H1 (cell line): ENCODE results near the gene APP. TPM values are rescaled to one million over a fixed set of nuclear protein-coding genes. Genes with fewer than 3 reads are reported as not detected.

ENCODE experiments used
- CTCF ChIA-PET: fragments of 300-600 bp; sonication (Branson Sonifier 250); formaldehyde crosslinking; loops from one replicate; lab custom pipeline; 2021; ENCODE audit not compliant: partially characterized antibody; lab: Charles Lee
- POLR2A ChIA-PET: fragments of 300-600 bp; sonication (Branson Sonifier 250); formaldehyde crosslinking; loops from one replicate; lab custom pipeline; 2021; ENCODE audit warnings: inconsistent platforms; ENCODE audit not compliant: partially characterized antibody; lab: Charles Lee
- DNase-seq, 2 experiments: peaks; one replicate each; pipeline versions ENCODE4 v3.0.0 to v3.0.0-alpha.2; 2010 to 2022; ENCODE audit warnings: low spot score in 2 of 2, low read depth in 1 of 2, mixed read lengths in 1 of 2
- FAIRE-seq: peaks from 2 replicates; lab custom pipeline; 2011; peaks lifted over from hg19 to GRCh38; lab: Jason Lieb, UNC
- H2AFZ ChIP-seq: 2 replicates; pipeline ENCODE4 v1.8.1; 2012; ENCODE audit warnings: low read length, inconsistent platforms
- H2AK5ac ChIP-seq: 2 replicates; pipeline ENCODE4 v1.6.1; 2013; ENCODE audit warnings: low read depth, low read length
- H2BK120ac ChIP-seq: replicated peaks from 2 replicates; pipeline ENCODE3; 2013; ENCODE audit warnings: low read depth, low read length, inconsistent platforms
- H2BK12ac ChIP-seq: 2 replicates; pipeline ENCODE4 v1.6.1; 2013; ENCODE audit warnings: low read depth, low read length
- H2BK15ac ChIP-seq: 2 replicates; pipeline ENCODE4 v1.6.1; 2013; ENCODE audit warnings: low read length
- H2BK20ac ChIP-seq: 2 replicates; pipeline ENCODE4 v1.6.1; 2013; ENCODE audit warnings: low read length
- H2BK5ac ChIP-seq: 2 replicates; pipeline ENCODE4 v1.6.1; 2013; ENCODE audit warnings: low read depth, low read length
- H3K14ac ChIP-seq: 2 replicates; pipeline ENCODE4 v1.6.1; 2013; ENCODE audit warnings: inconsistent platforms; ENCODE audit not compliant: insufficient read length
- H3K18ac ChIP-seq: 2 replicates; pipeline ENCODE4 v1.6.1; 2013; ENCODE audit warnings: low read length; ENCODE audit errors: extremely low read depth
- H3K23ac ChIP-seq: 2 replicates; pipeline ENCODE4 v1.6.1; 2013; ENCODE audit warnings: inconsistent platforms; ENCODE audit not compliant: insufficient read length
- H3K23me2 ChIP-seq: 2 replicates; pipeline ENCODE4 v1.6.1; 2013; ENCODE audit warnings: low read depth, low read length
- H3K27ac ChIP-seq: 2 replicates; pipeline ENCODE4 v1.6.1; 2011; ENCODE audit warnings: low read depth, low read length, inconsistent platforms
- H3K27me3 ChIP-seq, 4 experiments: replicated peaks in 1 of 4; 1 replicate in 1 of 4; 2 replicates in 3 of 4; pipeline versions ENCODE4 v1.6.1 to v1.8.1; 2011 to 2013; ENCODE audit warnings: low read length in 3 of 4, mild to moderate bottlenecking in 3 of 4, inconsistent platforms in 2 of 4, mixed read lengths in 2 of 4, moderate library complexity in 1 of 4; ENCODE audit not compliant: control insufficient read depth in 3 of 4, insufficient read depth in 3 of 4; ENCODE audit errors: extremely low read depth in 1 of 4
- H3K36me3 ChIP-seq, 4 experiments: 2 replicates each; pipeline versions ENCODE4 v1.6.1 to v1.8.1; 2011 to 2013; ENCODE audit warnings: mild to moderate bottlenecking in 4 of 4, low read length in 3 of 4, moderate library complexity in 2 of 4, control low read depth in 1 of 4, inconsistent platforms in 1 of 4; ENCODE audit not compliant: insufficient read depth in 4 of 4, control insufficient read depth in 2 of 4
- H3K4ac ChIP-seq: replicated peaks from 2 replicates; pipeline ENCODE3; 2013; ENCODE audit warnings: low read length, low read depth, mixed read lengths, inconsistent platforms; ENCODE audit not compliant: insufficient read length
- H3K4me1 ChIP-seq, 4 experiments: replicated peaks in 1 of 4; 1 replicate in 1 of 4; 2 replicates in 3 of 4; pipeline versions ENCODE4 v1.6.1 to v1.8.1; 2011 to 2013; ENCODE audit warnings: low read length in 3 of 4, inconsistent platforms in 2 of 4, mixed read lengths in 1 of 4; ENCODE audit not compliant: insufficient read depth in 4 of 4, control insufficient read depth in 3 of 4
- H3K4me2 ChIP-seq, 2 experiments: 2 replicates each; pipeline versions ENCODE4 v1.6.1 to v1.8.1; 2011 to 2013; ENCODE audit warnings: low read depth in 2 of 2, low read length in 2 of 2, control low read depth in 1 of 2, inconsistent platforms in 1 of 2, mild to moderate bottlenecking in 1 of 2; ENCODE audit not compliant: insufficient read depth in 1 of 2
- H3K4me3 ChIP-seq, 4 experiments: fragments of 200-600, 300-600 bp in 1 of 4; sonication (generic), shearing (Covaris generic), sonication (Bioruptor Twin) in 1 of 4; 2 replicates each; pipeline versions ENCODE4 v1.5.1 to v1.8.1; 2011 to 2016; ENCODE audit warnings: low read length in 4 of 4, low read depth in 3 of 4, control low read depth in 2 of 4, inconsistent platforms in 2 of 4, mild to moderate bottlenecking in 2 of 4, mixed read lengths in 1 of 4, moderate library complexity in 1 of 4; ENCODE audit not compliant: insufficient read depth in 2 of 4; ENCODE audit errors: extremely low read depth in 1 of 4
- H3K56ac ChIP-seq: replicated peaks from 2 replicates; pipeline ENCODE3; 2013; ENCODE audit warnings: low read depth, mild to moderate bottlenecking, mixed read lengths, low read length, inconsistent platforms; ENCODE audit not compliant: insufficient read length
- H3K79me1 ChIP-seq: 2 replicates; pipeline ENCODE4 v1.6.1; 2013; ENCODE audit warnings: low read depth, low read length, control low read depth
- H3K79me2 ChIP-seq, 2 experiments: 2 replicates each; pipeline versions ENCODE4 v1.6.1 to v1.8.1; 2012 to 2013; ENCODE audit warnings: low read length in 2 of 2, mild to moderate bottlenecking in 2 of 2, inconsistent platforms in 1 of 2; ENCODE audit not compliant: insufficient read depth in 2 of 2, control insufficient read depth in 1 of 2
- H3K9ac ChIP-seq, 4 experiments: replicated peaks in 1 of 4; 1 replicate in 1 of 4; 2 replicates in 3 of 4; pipeline versions ENCODE4 v1.6.1 to v1.8.1; 2011 to 2013; ENCODE audit warnings: low read depth in 3 of 4, low read length in 3 of 4, control low read depth in 2 of 4, mild to moderate bottlenecking in 2 of 4, moderate library complexity in 2 of 4, inconsistent platforms in 1 of 4; ENCODE audit errors: extremely low read depth in 1 of 4
- H3K9me3 ChIP-seq, 2 experiments: 2 replicates each; pipeline versions ENCODE4 v1.6.1 to v1.8.1; 2012 to 2013; ENCODE audit warnings: mild to moderate bottlenecking in 2 of 2, moderate library complexity in 2 of 2, control low read depth in 1 of 2, inconsistent platforms in 1 of 2, low read depth in 1 of 2, low read length in 1 of 2, mixed read lengths in 1 of 2; ENCODE audit not compliant: insufficient read depth in 2 of 2
- H4K20me1 ChIP-seq, 2 experiments: replicated peaks in 1 of 2; 2 replicates each; pipeline versions ENCODE3 to v1.8.1; 2011 to 2013; ENCODE audit warnings: inconsistent platforms in 2 of 2, low read length in 2 of 2, mild to moderate bottlenecking in 1 of 2; ENCODE audit not compliant: insufficient read depth in 2 of 2, control insufficient read depth in 1 of 2
- H4K5ac ChIP-seq: 2 replicates; pipeline ENCODE4 v1.6.1; 2013; ENCODE audit warnings: low read length, low read depth, mixed read lengths, inconsistent platforms; ENCODE audit not compliant: insufficient read length
- H4K8ac ChIP-seq: 2 replicates; pipeline ENCODE4 v1.8.0; 2013; ENCODE audit warnings: mild to moderate bottlenecking, moderate library complexity, low read length, inconsistent platforms; ENCODE audit not compliant: insufficient read depth; ENCODE audit errors: extremely low read depth
- H4K91ac ChIP-seq: replicated peaks from 2 replicates; pipeline ENCODE3; 2013; ENCODE audit warnings: low read length, mixed read lengths, inconsistent platforms; ENCODE audit not compliant: insufficient read length
- BACH1 ChIP-seq: IDR thresholded peaks from 2 replicates; pipeline ENCODE4 v1.6.1; 2012; ENCODE audit warnings: low read length, improper control_type of control experiment
- CHD2 ChIP-seq: IDR thresholded peaks from 2 replicates; pipeline ENCODE4 v1.6.1; 2012; ENCODE audit warnings: low read length, improper control_type of control experiment
- CTBP2 ChIP-seq: IDR thresholded peaks from 2 replicates; pipeline ENCODE4 v1.7.0; 2011; ENCODE audit warnings: borderline replicate concordance, mild to moderate bottlenecking, moderate library complexity, mixed read lengths, low read length; ENCODE audit not compliant: insufficient read depth, insufficient read length
- GABPA ChIP-seq: IDR thresholded peaks from 2 replicates; pipeline ENCODE4 v1.6.1; 2011; ENCODE audit warnings: mild to moderate bottlenecking, low read length, moderate library complexity, borderline replicate concordance; ENCODE audit not compliant: insufficient read depth
- KDM4A ChIP-seq: IDR thresholded peaks from one replicate; pipeline ENCODE4 v1.7.1; 2012; ENCODE audit warnings: low read depth, mild to moderate bottlenecking, moderate library complexity, low read length, inconsistent platforms; ENCODE audit not compliant: severe bottlenecking
- RFX5 ChIP-seq: IDR thresholded peaks from 2 replicates; pipeline ENCODE4 v1.6.1; 2011; ENCODE audit warnings: low read depth, low read length, improper control_type of control experiment, borderline replicate concordance
- RXRA ChIP-seq: IDR thresholded peaks from 2 replicates; pipeline ENCODE4 v1.6.1; 2011; ENCODE audit warnings: low read depth, mild to moderate bottlenecking, low read length, moderate library complexity; ENCODE audit not compliant: insufficient read depth
- SAP30 ChIP-seq: fragments of 300-600 bp; sonication (generic); IDR thresholded peaks from 2 replicates; pipeline ENCODE4 v1.7.1; 2012; ENCODE audit warnings: low read length, moderate library complexity, mild to moderate bottlenecking, inconsistent platforms; ENCODE audit not compliant: insufficient read depth, insufficient replicate concordance
- SIX5 ChIP-seq: IDR thresholded peaks from 2 replicates; pipeline ENCODE4 v1.6.1; 2011; ENCODE audit warnings: mild to moderate bottlenecking, low read depth, low read length
- SP4 ChIP-seq: IDR thresholded peaks from 2 replicates; pipeline ENCODE4 v1.6.1; 2012; ENCODE audit warnings: low read length, inconsistent platforms
- SRF ChIP-seq: IDR thresholded peaks from 2 replicates; pipeline ENCODE4 v1.6.1; 2011; ENCODE audit warnings: mild to moderate bottlenecking, low read depth, low read length, moderate library complexity
- YY1 ChIP-seq: IDR thresholded peaks from 2 replicates; pipeline ENCODE4 v1.6.1; 2011; ENCODE audit warnings: low read depth, mild to moderate bottlenecking, low read length
- WGBS, 2 experiments: shearing (Covaris generic) in 1 of 2; methylation state at CpG; one replicate each; pipeline versions ENCODE4 v1.1.6 to v1.1.7; 2013 to 2015; ENCODE audit warnings: low lambda C conversion rate in 2 of 2, mixed read lengths in 2 of 2, inconsistent platforms in 1 of 2, low coverage in 1 of 2, missing lambda C conversion rate in 1 of 2; ENCODE audit not compliant: insufficient replicate concordance in 2 of 2, insufficient coverage in 1 of 2, insufficient read length in 1 of 2; ENCODE audit errors: extremely low coverage in 1 of 2, missing lambda C conversion rate in 1 of 2; 5-methylcytosine and 5-hydroxymethylcytosine counted together
- polyA plus RNA-seq, 7 experiments: library from polyadenylated mRNA; depleted of rRNA in 3 of 7; stranded (reverse) in 5 of 7; unstranded in 2 of 7; fragments of >200 nt in 5 of 7; fragments of 200-250 nt in 2 of 7; gene quantifications; 1 replicate in 5 of 7; 2 replicates in 1 of 7; 4 replicates in 1 of 7; pipeline versions ENCODE4 v1.2.1 to v1.2.3, GENCODE V29; 2011 to 2013; ENCODE audit warnings: missing spikeins in 2 of 7, mixed read lengths in 2 of 7
- total RNA-seq: library from RNA; stranded (reverse); fragmentation: NEBNext Ultra II Directional; extraction: Animal tissue kit (Norgen Biotek cat#: 25700); gene quantifications from 2 replicates; pipeline ENCODE4 v1.2.1, GENCODE V29; 2021

APP gene
- total and polyA plus RNA-seq, 2 of the 8 experiments (the other 6 are each of a cell fraction or from before 2014, with no cell fraction given), result 375 to 551 TPM

GRCh38 chr21:26025536-26026512, 144.7 kb downstream of the APP start:
- no peak overlapping the region for H3K4me2 ChIP-seq
- H4K8ac ChIP-seq, result no peak overlapping the region
- no peaks in the 10 kb centered on the region for H3K23me2 ChIP-seq
- peaks cover 0 to 9% (median 5%) of the 10 kb centered on the region in 4 experiments; a peak in 2 of 7 replicates for H3K4me1 ChIP-seq
- H3K9me3 ChIP-seq, result no peaks in the 10 kb centered on the region
- H4K91ac ChIP-seq, result no peak overlapping the region
- H2AFZ ChIP-seq, result no peak overlapping the region
- no peak for FAIRE-seq
- peaks cover 8% of the 10 kb centered on the region; the same call in 1 of the 2 replicates for H3K79me1 ChIP-seq
- H3K27ac ChIP-seq, result no peak overlapping the region
- peaks cover 0 to 13% (median 9%) of the 10 kb centered on the region in 4 experiments; a peak in 6 of 8 replicates for H3K36me3 ChIP-seq
- H2BK120ac ChIP-seq, result no peak overlapping the region
- no peak overlapping the region for H2AK5ac ChIP-seq
- H3K27me3 ChIP-seq, result no peaks in the 10 kb centered on the region
- peaks cover 0 to 4% of the 10 kb centered on the region in 2 experiments for H4K20me1 ChIP-seq
- H3K18ac ChIP-seq, result no peak overlapping the region
- ChIA-PET CTCF (interaction anchor here (1.3 kb wide), 1 partner anchor 144 kb away, joined by 5 read pairs; no protein-coding TSS in a partner anchor), POLR2A (interaction anchor here (0.7 kb wide), 1 partner anchor 42 kb away, joined by 4 read pairs; no protein-coding TSS in a partner anchor)
- H3K14ac ChIP-seq, result no peak overlapping the region
- 90% methylated on average over 9 of the region's 9 CpGs; no CpG with 5 or more reads in 1 of the 2 experiments for WGBS, 2 experiments
- no peak overlapping the region for H2BK5ac ChIP-seq
- H3K9ac ChIP-seq, result no peak overlapping the region
- no peak overlapping the region for H3K4me3 ChIP-seq
- H2BK12ac ChIP-seq, result no peak overlapping the region
- no peak overlapping the region for H3K56ac ChIP-seq
- no peak overlapping the region for H2BK20ac ChIP-seq
- H3K79me2 ChIP-seq, result peaks cover 0 to 83% of the 10 kb centered on the region in 2 experiments; a peak in 2 of 4 replicates
- no peak overlapping the region for H2BK15ac ChIP-seq
- H3K23ac ChIP-seq, result no peak overlapping the region
- no peak for DNase-seq
- H4K5ac ChIP-seq, result no peak overlapping the region
- no peak overlapping the region for H3K4ac ChIP-seq
- TF ChIP-seq BACH1 (no peak), SAP30 (no peak), KDM4A (no peak), RXRA (no peak), CHD2 (no peak), RFX5 (no peak), SIX5 (no peak), SRF (no peak), CTBP2 (no peak), GABPA (no peak), YY1 (no peak), SP4 (no peak)
